GM23338 (cell line): Measurements from ENCODE around the gene NSD1. TPM values are rescaled to one million over a fixed set of nuclear protein-coding genes. Genes with fewer than 3 reads are reported as not detected.
A peak's percentile ranks its signal among the peaks of the same experiment; 100 is the strongest.

Experiments
- ATAC-seq: fragments of 200-7000 bp; cut with Tn5 transposase; 3 replicates; pipeline ENCODE4 v1.9.1; 2020
- DNase-seq: peaks from one replicate; pipeline ENCODE4 v3.0.0-alpha.2; 2015; ENCODE audit warnings: low spot score
- H2AFZ ChIP-seq: fragments of 200-600 bp; sonication (generic); 2 replicates; pipeline ENCODE4 v1.8.0; 2016; ENCODE audit warnings: antibody characterized with exemption, mild to moderate bottlenecking, moderate library complexity
- H3F3A ChIP-seq: fragments of 200-600 bp; sonication (generic); replicated peaks from 2 replicates; pipeline ENCODE4 v1.8.0; 2017; ENCODE audit warnings: antibody characterized with exemption, mixed run types, low read depth
- H3K27ac ChIP-seq: fragments of 200-600 bp; sonication (generic); 2 replicates; pipeline ENCODE4 v1.6.1; 2016; ENCODE audit warnings: low read depth
- H3K27me3 ChIP-seq: fragments of 200-600 bp; sonication (generic); 2 replicates; pipeline ENCODE4 v1.8.0; 2016; ENCODE audit warnings: mild to moderate bottlenecking, mixed run types, moderate library complexity; ENCODE audit not compliant: insufficient read depth
- H3K36me3 ChIP-seq: fragments of 200-600 bp; sonication (generic); 2 replicates; pipeline ENCODE4 v1.8.0; 2016; ENCODE audit warnings: mild to moderate bottlenecking; ENCODE audit not compliant: insufficient read depth
- H3K4me1 ChIP-seq: fragments of 200-600 bp; sonication (generic); 2 replicates; pipeline ENCODE4 v1.8.0; 2016; ENCODE audit warnings: mild to moderate bottlenecking, moderate library complexity; ENCODE audit not compliant: insufficient read depth
- H3K4me2 ChIP-seq: fragments of 200-600 bp; sonication (generic); 2 replicates; pipeline ENCODE4 v1.7.1; 2017; ENCODE audit warnings: mixed run types
- H3K4me3 ChIP-seq: fragments of 200-600 bp; sonication (generic); 2 replicates; pipeline ENCODE4 v1.6.1; 2016; ENCODE audit warnings: mixed run types
- H3K79me2 ChIP-seq: fragments of 200-600 bp; sonication (generic); replicated peaks from 2 replicates; pipeline ENCODE4 v1.8.0; 2017; ENCODE audit warnings: mild to moderate bottlenecking; ENCODE audit not compliant: insufficient read depth
- H3K9me2 ChIP-seq: fragments of 200-600 bp; sonication (generic); 2 replicates; pipeline ENCODE4 v1.8.0; 2017; ENCODE audit not compliant: insufficient read depth
- H4K20me1 ChIP-seq: fragments of 200-600 bp; sonication (generic); replicated peaks from 2 replicates; pipeline ENCODE4 v1.8.0; 2017; ENCODE audit warnings: mild to moderate bottlenecking; ENCODE audit not compliant: insufficient read depth
- H3K27ac Mint-ChIP-seq: 2 replicates; pipeline ENCODE4 v1.8.0; 2020; ENCODE audit warnings: inconsistent platforms, mild to moderate bottlenecking, moderate library complexity, mixed read lengths
- H3K27me3 Mint-ChIP-seq: 3 replicates; pipeline ENCODE4 v1.8.0; 2022; ENCODE audit warnings: low read depth, mild to moderate bottlenecking, moderate library complexity, mixed read lengths, inconsistent platforms; ENCODE audit not compliant: insufficient read depth, poor library complexity
- H3K36me3 Mint-ChIP-seq: 3 replicates; pipeline ENCODE4 v1.8.0; 2021; ENCODE audit warnings: low read depth, mild to moderate bottlenecking, inconsistent platforms, moderate library complexity, mixed read lengths
- H3K4me1 Mint-ChIP-seq: 3 replicates; pipeline ENCODE4 v1.8.0; 2020; ENCODE audit warnings: mild to moderate bottlenecking, inconsistent platforms, mixed read lengths
- H3K4me3 Mint-ChIP-seq: 3 replicates; pipeline ENCODE4 v1.8.0; 2021; ENCODE audit warnings: moderate library complexity, mild to moderate bottlenecking, inconsistent platforms, mixed read lengths
- H3K9me3 Mint-ChIP-seq: 3 replicates; pipeline ENCODE4 v1.8.0; 2020; ENCODE audit warnings: moderate library complexity, mild to moderate bottlenecking, inconsistent platforms, mixed read lengths
- EZH2 ChIP-seq: fragments of 200-600 bp; sonication (generic); IDR thresholded peaks from one replicate; pipeline ENCODE4 v1.8.0; 2017; ENCODE audit warnings: antibody characterized with exemption, mild to moderate bottlenecking, low read depth; ENCODE audit not compliant: unreplicated experiment
- EZH2phosphoT487 ChIP-seq: fragments of 200-600 bp; sonication (generic); IDR thresholded peaks from one replicate; pipeline ENCODE4 v1.8.1; 2018; ENCODE audit warnings: antibody characterized with exemption; ENCODE audit not compliant: unreplicated experiment
- JUNB ChIP-seq: IDR thresholded peaks from one replicate; pipeline ENCODE4 v1.6.1; 2016; ENCODE audit warnings: antibody characterized with exemption; ENCODE audit not compliant: unreplicated experiment
- NANOG ChIP-seq: IDR thresholded peaks from 2 replicates; pipeline ENCODE4 v1.6.1; 2016; ENCODE audit warnings: antibody characterized with exemption, borderline replicate concordance
- POLR2AphosphoS5 ChIP-seq: IDR thresholded peaks from 2 replicates; pipeline ENCODE4 v1.6.1; 2016; ENCODE audit warnings: antibody characterized with exemption, low read depth
- STAT1 ChIP-seq: IDR thresholded peaks from one replicate; pipeline ENCODE4 v1.6.1; 2016; ENCODE audit warnings: antibody characterized with exemption; ENCODE audit not compliant: unreplicated experiment
- ZNF114 ChIP-seq: fragments of 250-450 bp; sonication (Bioruptor Pico); IDR thresholded peaks from 2 replicates; pipeline ENCODE4 v1.5.0; 2020; ENCODE audit warnings: mild to moderate bottlenecking, moderate library complexity
- ZNF331 ChIP-seq: fragments of 250-450 bp; sonication (Bioruptor Pico); IDR thresholded peaks from 2 replicates; pipeline ENCODE4 v1.5.0; 2020; ENCODE audit warnings: low read depth, mild to moderate bottlenecking, moderate library complexity
- polyA plus RNA-seq: library from polyadenylated mRNA; unstranded; fragments of >200 nt; fragmentation: Nextera tagmentation; extraction: Ambion mirVana; gene quantifications from 2 replicates; pipeline ENCODE4 v1.2.1, GENCODE V29; 2016
- total RNA-seq: library from RNA; depleted of rRNA; stranded (reverse); fragments of >200 nt; shearing (Covaris generic); gene quantifications from 2 replicates; pipeline ENCODE4 v1.2.3, GENCODE V29; 2014
- TF ChIP-seq, protein P1 (sequence below): IDR thresholded peaks from 2 replicates; pipeline ENCODE4 v1.6.1; 2016; ENCODE audit warnings: antibody characterized with exemption
- TF ChIP-seq, protein P2 (sequence below): IDR thresholded peaks from one replicate; pipeline ENCODE4 v1.6.1; 2018; ENCODE audit warnings: antibody characterized with exemption; ENCODE audit not compliant: unreplicated experiment
- TF ChIP-seq, protein P3 (sequence below), 2 experiments: fragments of 200-600 bp in 1 of 2; sonication (generic) in 1 of 2; conservative IDR thresholded peaks; 2 replicates each; pipeline versions ENCODE4 v1.5.1 to v1.6.1; 2016 to 2017; ENCODE audit warnings: antibody characterized with exemption in 2 of 2, low read depth in 2 of 2, mild to moderate bottlenecking in 2 of 2, moderate library complexity in 1 of 2

Gene NSD1
- total and polyA plus RNA-seq, 2 experiments from 2014 or later = 96.4 to 106 TPM

DNA sequence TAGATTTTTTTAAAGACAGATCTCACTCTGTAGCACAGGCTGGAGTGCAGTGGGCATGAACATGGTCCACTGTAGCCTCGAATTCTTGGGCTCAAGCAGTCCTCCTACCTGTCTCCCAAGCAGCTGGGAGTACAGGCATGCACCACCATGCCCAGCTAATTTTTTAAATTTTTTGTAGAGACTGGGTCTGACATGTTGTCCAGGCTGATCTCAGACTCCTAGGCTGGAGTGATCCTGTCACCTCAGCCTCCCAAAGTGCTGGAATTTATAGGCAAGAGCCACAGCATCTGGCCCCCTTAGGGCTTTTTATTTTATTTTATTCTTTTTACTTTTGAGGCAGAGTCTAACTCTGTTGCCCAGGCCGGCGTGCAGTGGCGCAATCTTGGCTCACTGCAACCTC, 56.4 kb downstream of the NSD1 start:
- Mint-ChIP-seq H3K36me3 (peaks cover 54% of the 10 kb centered on the region; the same call in 2 of the 3 replicates), H3K4me3 (no peak overlapping the region), H3K9me3 (no peaks in the 10 kb centered on the region), H3K27ac (no peak overlapping the region), H3K27me3 (no peaks in the 10 kb centered on the region), H3K4me1 (peaks cover 3% of the 10 kb centered on the region; the same call in 2 of the 3 replicates)
- DNase-seq = no peak
- peaks cover 38% of the 10 kb centered on the region for H4K20me1 ChIP-seq
- peak overlapping the region; percentile 83 for H3K27ac ChIP-seq
- H3K79me2 ChIP-seq = peaks cover 93% of the 10 kb centered on the region
- no peaks in the 10 kb centered on the region for H3K4me1 ChIP-seq
- no peaks in the 10 kb centered on the region for H3K9me2 ChIP-seq
- no peak overlapping the region for H3K4me3 ChIP-seq
- no peak overlapping the region for H2AFZ ChIP-seq
- peaks cover 8% of the 10 kb centered on the region for H3F3A ChIP-seq
- no peaks in the 10 kb centered on the region for H3K27me3 ChIP-seq
- ATAC-seq = no peak
- H3K36me3 ChIP-seq = peaks cover 29% of the 10 kb centered on the region
- TF ChIP-seq, protein P1, sequence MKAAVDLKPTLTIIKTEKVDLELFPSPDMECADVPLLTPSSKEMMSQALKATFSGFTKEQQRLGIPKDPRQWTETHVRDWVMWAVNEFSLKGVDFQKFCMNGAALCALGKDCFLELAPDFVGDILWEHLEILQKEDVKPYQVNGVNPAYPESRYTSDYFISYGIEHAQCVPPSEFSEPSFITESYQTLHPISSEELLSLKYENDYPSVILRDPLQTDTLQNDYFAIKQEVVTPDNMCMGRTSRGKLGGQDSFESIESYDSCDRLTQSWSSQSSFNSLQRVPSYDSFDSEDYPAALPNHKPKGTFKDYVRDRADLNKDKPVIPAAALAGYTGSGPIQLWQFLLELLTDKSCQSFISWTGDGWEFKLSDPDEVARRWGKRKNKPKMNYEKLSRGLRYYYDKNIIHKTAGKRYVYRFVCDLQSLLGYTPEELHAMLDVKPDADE = no peak
- TF ChIP-seq ZNF331 (CRISPR knock-in tag) (no peak), EZH2 (no peak), EZH2phosphoT487 (no peak), POLR2AphosphoS5 (no peak), NANOG (no peak), JUNB (no peak), STAT1 (no peak), ZNF114 (CRISPR knock-in tag) (no peak)
- TF ChIP-seq, protein P2, sequence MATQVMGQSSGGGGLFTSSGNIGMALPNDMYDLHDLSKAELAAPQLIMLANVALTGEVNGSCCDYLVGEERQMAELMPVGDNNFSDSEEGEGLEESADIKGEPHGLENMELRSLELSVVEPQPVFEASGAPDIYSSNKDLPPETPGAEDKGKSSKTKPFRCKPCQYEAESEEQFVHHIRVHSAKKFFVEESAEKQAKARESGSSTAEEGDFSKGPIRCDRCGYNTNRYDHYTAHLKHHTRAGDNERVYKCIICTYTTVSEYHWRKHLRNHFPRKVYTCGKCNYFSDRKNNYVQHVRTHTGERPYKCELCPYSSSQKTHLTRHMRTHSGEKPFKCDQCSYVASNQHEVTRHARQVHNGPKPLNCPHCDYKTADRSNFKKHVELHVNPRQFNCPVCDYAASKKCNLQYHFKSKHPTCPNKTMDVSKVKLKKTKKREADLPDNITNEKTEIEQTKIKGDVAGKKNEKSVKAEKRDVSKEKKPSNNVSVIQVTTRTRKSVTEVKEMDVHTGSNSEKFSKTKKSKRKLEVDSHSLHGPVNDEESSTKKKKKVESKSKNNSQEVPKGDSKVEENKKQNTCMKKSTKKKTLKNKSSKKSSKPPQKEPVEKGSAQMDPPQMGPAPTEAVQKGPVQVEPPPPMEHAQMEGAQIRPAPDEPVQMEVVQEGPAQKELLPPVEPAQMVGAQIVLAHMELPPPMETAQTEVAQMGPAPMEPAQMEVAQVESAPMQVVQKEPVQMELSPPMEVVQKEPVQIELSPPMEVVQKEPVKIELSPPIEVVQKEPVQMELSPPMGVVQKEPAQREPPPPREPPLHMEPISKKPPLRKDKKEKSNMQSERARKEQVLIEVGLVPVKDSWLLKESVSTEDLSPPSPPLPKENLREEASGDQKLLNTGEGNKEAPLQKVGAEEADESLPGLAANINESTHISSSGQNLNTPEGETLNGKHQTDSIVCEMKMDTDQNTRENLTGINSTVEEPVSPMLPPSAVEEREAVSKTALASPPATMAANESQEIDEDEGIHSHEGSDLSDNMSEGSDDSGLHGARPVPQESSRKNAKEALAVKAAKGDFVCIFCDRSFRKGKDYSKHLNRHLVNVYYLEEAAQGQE = no peak
- TF ChIP-seq, protein P3, sequence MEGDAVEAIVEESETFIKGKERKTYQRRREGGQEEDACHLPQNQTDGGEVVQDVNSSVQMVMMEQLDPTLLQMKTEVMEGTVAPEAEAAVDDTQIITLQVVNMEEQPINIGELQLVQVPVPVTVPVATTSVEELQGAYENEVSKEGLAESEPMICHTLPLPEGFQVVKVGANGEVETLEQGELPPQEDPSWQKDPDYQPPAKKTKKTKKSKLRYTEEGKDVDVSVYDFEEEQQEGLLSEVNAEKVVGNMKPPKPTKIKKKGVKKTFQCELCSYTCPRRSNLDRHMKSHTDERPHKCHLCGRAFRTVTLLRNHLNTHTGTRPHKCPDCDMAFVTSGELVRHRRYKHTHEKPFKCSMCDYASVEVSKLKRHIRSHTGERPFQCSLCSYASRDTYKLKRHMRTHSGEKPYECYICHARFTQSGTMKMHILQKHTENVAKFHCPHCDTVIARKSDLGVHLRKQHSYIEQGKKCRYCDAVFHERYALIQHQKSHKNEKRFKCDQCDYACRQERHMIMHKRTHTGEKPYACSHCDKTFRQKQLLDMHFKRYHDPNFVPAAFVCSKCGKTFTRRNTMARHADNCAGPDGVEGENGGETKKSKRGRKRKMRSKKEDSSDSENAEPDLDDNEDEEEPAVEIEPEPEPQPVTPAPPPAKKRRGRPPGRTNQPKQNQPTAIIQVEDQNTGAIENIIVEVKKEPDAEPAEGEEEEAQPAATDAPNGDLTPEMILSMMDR (conservative IDR thresholded peaks at IDR 0.05; ENCODE audit: low read depth in 2 of 2) = no peak
- no peak overlapping the region for H3K4me2 ChIP-seq
